HEK293T (cell line): ENCODE data around the gene CALN1.

Experiments used
- ARNT ChIP-seq: fragments of 450-650 bp; IDR thresholded peaks from 2 replicates; pipeline ENCODE4 v1.6.1; 2017; ENCODE audit warnings: mild to moderate bottlenecking
- FOXA1 ChIP-seq: fragments of 450-650 bp; IDR thresholded peaks from 2 replicates; pipeline ENCODE4 v1.6.1; 2016; ENCODE audit warnings: mild to moderate bottlenecking
- FOXK2 ChIP-seq: fragments of 450-650 bp; IDR thresholded peaks from 2 replicates; pipeline ENCODE4 v1.6.1; 2016; ENCODE audit warnings: mild to moderate bottlenecking
- FOXM1 ChIP-seq: fragments of 450-650 bp; IDR thresholded peaks from 2 replicates; pipeline ENCODE4 v1.6.1; 2017; ENCODE audit warnings: mild to moderate bottlenecking, borderline replicate concordance
- NFRKB ChIP-seq: fragments of 450-650 bp; IDR thresholded peaks from 2 replicates; pipeline ENCODE4 v1.6.1; 2016; ENCODE audit warnings: mild to moderate bottlenecking, moderate library complexity
- SP1 ChIP-seq: fragments of 450-650 bp; IDR thresholded peaks from 2 replicates; pipeline ENCODE4 v1.6.1; 2017
- SUZ12 ChIP-seq: fragments of 450-650 bp; IDR thresholded peaks from 2 replicates; pipeline ENCODE4 v1.6.1; 2016; ENCODE audit warnings: mild to moderate bottlenecking

DNA sequence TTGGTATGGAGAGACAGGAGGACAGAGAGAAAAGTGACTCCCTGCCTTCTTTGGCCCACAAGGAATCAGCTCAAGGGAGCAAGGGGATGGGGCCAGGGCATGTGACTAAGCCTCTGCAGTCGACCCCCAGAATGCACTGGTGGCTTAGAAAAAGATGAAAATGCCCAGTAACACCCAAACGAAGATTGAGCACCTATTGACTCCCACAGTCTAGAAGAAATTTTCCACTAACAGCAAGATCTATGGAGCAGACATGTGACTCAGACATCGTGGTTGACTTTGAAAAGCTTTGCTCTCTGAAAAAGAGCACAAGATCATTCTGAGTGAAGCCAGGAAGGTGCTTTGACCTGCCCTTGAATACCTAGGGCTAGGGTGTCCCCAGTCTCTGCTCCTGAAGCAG, 586.0 kb downstream of the CALN1 start:
- no peak for TF ChIP-seq FOXM1
- no peak for TF ChIP-seq FOXA1
- no peak for TF ChIP-seq SUZ12
- no peak for TF ChIP-seq SP1
- TF ChIP-seq NFRKB: no peak
- no peak for TF ChIP-seq FOXK2
- TF ChIP-seq ARNT: no peak
